Ectodermal cell (in vitro differentiated cells): Measurements from ENCODE around the gene IQGAP3.

ENCODE experiments used
- H3K27ac ChIP-seq: 2 replicates; pipeline ENCODE4 v1.7.0; 2013; ENCODE audit warnings: mild to moderate bottlenecking, low read depth, low read length; ENCODE audit not compliant: insufficient read depth, poor library complexity, severe bottlenecking
- H3K27me3 ChIP-seq: 2 replicates; pipeline ENCODE4 v1.7.0; 2013; ENCODE audit warnings: mild to moderate bottlenecking, low read length; ENCODE audit not compliant: insufficient read depth, control insufficient read depth, poor library complexity, severe bottlenecking
- H3K36me3 ChIP-seq: one replicate; pipeline ENCODE4 v1.7.0; 2013; ENCODE audit warnings: low read length; ENCODE audit not compliant: control insufficient read depth, insufficient read depth
- H3K4me1 ChIP-seq: one replicate; pipeline ENCODE4 v1.7.0; 2013; ENCODE audit warnings: low read length; ENCODE audit not compliant: control insufficient read depth, insufficient read depth
- H3K4me3 ChIP-seq: 2 replicates; pipeline ENCODE4 v1.7.0; 2013; ENCODE audit warnings: low read depth, low read length, control low read depth; ENCODE audit not compliant: insufficient read depth
- H3K9me3 ChIP-seq: 2 replicates; pipeline ENCODE4 v1.7.0; 2013; ENCODE audit warnings: mild to moderate bottlenecking, low read length, moderate library complexity; ENCODE audit not compliant: control insufficient read depth
- WGBS, 2 experiments: methylation state at CpG; one replicate each; pipeline ENCODE4 v1.1.7; 2013; ENCODE audit warnings: missing lambda C conversion rate in 2 of 2; 5-methylcytosine and 5-hydroxymethylcytosine counted together

Gene IQGAP3

GRCh38 chr1:156602557-156602993, 30.2 kb upstream of the IQGAP3 start:
- H3K27me3 ChIP-seq = no peaks in the 10 kb centered on the region
- H3K4me3 ChIP-seq = no peak overlapping the region
- H3K27ac ChIP-seq = no peak overlapping the region
- H3K36me3 ChIP-seq = peaks cover 4% of the 10 kb centered on the region
- no peaks in the 10 kb centered on the region for H3K9me3 ChIP-seq
- 41 to 42% methylated on average over 10 of the region's 10 CpGs for WGBS, 2 experiments
- H3K4me1 ChIP-seq = peaks cover 4% of the 10 kb centered on the region

- H3K4me1 ChIP-seq = peaks cover 4% of the 10 kb centered on the region
- H3K36me3 ChIP-seq = peaks cover 10% of the 10 kb centered on the region
- peak overlapping the region; percentile 95 for H3K4me3 ChIP-seq
- H3K27me3 ChIP-seq = no peaks in the 10 kb centered on the region
- H3K9me3 ChIP-seq = no peaks in the 10 kb centered on the region
- 86 to 89% methylated on average over 12 of the region's 12 CpGs for WGBS, 2 experiments
- no peak overlapping the region for H3K27ac ChIP-seq
Observed at GRCh38 chr1:156601892-156602291, 29.5 kb upstream of the IQGAP3 start.

GRCh38 chr1:156601122-156601830, 28.9 kb upstream of the IQGAP3 start, which contains the start of gene GPATCH4:
Gene GPATCH4, minus strand, starts transcription at chr1:156601479.
- H3K27ac ChIP-seq = peak within 1 kb of the TSS; percentile 68
- 1% methylated on average over 35 of the region's 35 CpGs for WGBS, 2 experiments
- peaks cover 16% of the 10 kb centered on the region for H3K36me3 ChIP-seq

GRCh38 chr1:156600733-156601121, 28.4 kb upstream of the IQGAP3 start:
- Histone ChIP-seq H3K36me3 (peaks cover 21% of the 10 kb centered on the region), H3K27me3 (no peaks in the 10 kb centered on the region), H3K9me3 (no peaks in the 10 kb centered on the region), H3K4me1 (peaks cover 4% of the 10 kb centered on the region), H3K27ac (peak overlapping the region; percentile 68), H3K4me3 (peak overlapping the region; percentile 95)
- WGBS, 2 experiments = 4 to 7% methylated on average over 13 of the region's 13 CpGs

More at GRCh38 chr1:156601122-156601830, 28.9 kb upstream of the IQGAP3 start, which contains the start of gene GPATCH4:
- Histone ChIP-seq H3K4me3 (peak within 1 kb of the TSS; percentile 95), H3K9me3 (no peaks in the 10 kb centered on the region), H3K27me3 (no peaks in the 10 kb centered on the region), H3K4me1 (peaks cover 4% of the 10 kb centered on the region)

GRCh38 chr1:156599811-156600210, 27.4 kb upstream of the IQGAP3 start:
- Histone ChIP-seq H3K4me1 (peaks cover 4% of the 10 kb centered on the region), H3K4me3 (no peak overlapping the region)
- WGBS, 2 experiments = 86 to 95% methylated on average over 3 of the region's 3 CpGs

GRCh38 chr1:156598731-156599432, 26.5 kb upstream of the IQGAP3 start:
- Histone ChIP-seq H3K4me3 (no peak overlapping the region), H3K27me3 (no peaks in the 10 kb centered on the region), H3K27ac (no peak overlapping the region), H3K4me1 (peaks cover 4% of the 10 kb centered on the region), H3K9me3 (no peaks in the 10 kb centered on the region), H3K36me3 (peaks cover 37% of the 10 kb centered on the region)
- WGBS, 2 experiments = 90 to 95% methylated on average over 4 of the region's 4 CpGs

More at GRCh38 chr1:156599811-156600210, 27.4 kb upstream of the IQGAP3 start:
- Histone ChIP-seq H3K36me3 (peaks cover 29% of the 10 kb centered on the region), H3K27ac (no peak overlapping the region), H3K27me3 (no peaks in the 10 kb centered on the region), H3K9me3 (no peaks in the 10 kb centered on the region)

GRCh38 chr1:156598125-156598524, 25.8 kb upstream of the IQGAP3 start:
- Histone ChIP-seq H3K36me3 (peaks cover 42% of the 10 kb centered on the region), H3K9me3 (no peaks in the 10 kb centered on the region), H3K27me3 (no peaks in the 10 kb centered on the region), H3K4me3 (no peak overlapping the region), H3K27ac (no peak overlapping the region), H3K4me1 (peaks cover 4% of the 10 kb centered on the region)
- WGBS, 2 experiments = 94 to 95% methylated on average over 5 of the region's 5 CpGs

- Histone ChIP-seq H3K4me1 (peaks cover 8% of the 10 kb centered on the region), H3K36me3 (peaks cover 42% of the 10 kb centered on the region), H3K4me3 (no peak overlapping the region), H3K27me3 (no peaks in the 10 kb centered on the region), H3K27ac (no peak overlapping the region), H3K9me3 (no peaks in the 10 kb centered on the region)
- 88 to 94% methylated on average over 1 to 3 of the region's 3 CpGs for WGBS, 2 experiments
Observed at GRCh38 chr1:156596426-156596825, 24.1 kb upstream of the IQGAP3 start.

GRCh38 chr1:156595016-156595415, 22.7 kb upstream of the IQGAP3 start:
- WGBS, 2 experiments = 96 to 97% methylated on average over 2 of the region's 2 CpGs
- peaks cover 4% of the 10 kb centered on the region for H3K4me1 ChIP-seq
- no peaks in the 10 kb centered on the region for H3K27me3 ChIP-seq
- no peak overlapping the region for H3K4me3 ChIP-seq
- no peak overlapping the region for H3K27ac ChIP-seq
- H3K9me3 ChIP-seq = no peaks in the 10 kb centered on the region
- peaks cover 42% of the 10 kb centered on the region for H3K36me3 ChIP-seq

GRCh38 chr1:156594190-156594589, 21.8 kb upstream of the IQGAP3 start:
- Histone ChIP-seq H3K27me3 (no peaks in the 10 kb centered on the region), H3K4me1 (peaks cover 4% of the 10 kb centered on the region), H3K27ac (no peak overlapping the region), H3K4me3 (no peak overlapping the region), H3K36me3 (peaks cover 42% of the 10 kb centered on the region), H3K9me3 (no peaks in the 10 kb centered on the region)
- WGBS, 2 experiments = 90 to 92% methylated on average over 3 of the region's 3 CpGs
